ENCODE data around the gene ABCA3. TPM values are rescaled to one million over a fixed set of nuclear protein-coding genes. Genes with fewer than 3 reads are reported as not detected.

The ABCA3 gene
- total RNA-seq, 1 experiment from 2014 or later, result 58.4 TPM

DNA sequence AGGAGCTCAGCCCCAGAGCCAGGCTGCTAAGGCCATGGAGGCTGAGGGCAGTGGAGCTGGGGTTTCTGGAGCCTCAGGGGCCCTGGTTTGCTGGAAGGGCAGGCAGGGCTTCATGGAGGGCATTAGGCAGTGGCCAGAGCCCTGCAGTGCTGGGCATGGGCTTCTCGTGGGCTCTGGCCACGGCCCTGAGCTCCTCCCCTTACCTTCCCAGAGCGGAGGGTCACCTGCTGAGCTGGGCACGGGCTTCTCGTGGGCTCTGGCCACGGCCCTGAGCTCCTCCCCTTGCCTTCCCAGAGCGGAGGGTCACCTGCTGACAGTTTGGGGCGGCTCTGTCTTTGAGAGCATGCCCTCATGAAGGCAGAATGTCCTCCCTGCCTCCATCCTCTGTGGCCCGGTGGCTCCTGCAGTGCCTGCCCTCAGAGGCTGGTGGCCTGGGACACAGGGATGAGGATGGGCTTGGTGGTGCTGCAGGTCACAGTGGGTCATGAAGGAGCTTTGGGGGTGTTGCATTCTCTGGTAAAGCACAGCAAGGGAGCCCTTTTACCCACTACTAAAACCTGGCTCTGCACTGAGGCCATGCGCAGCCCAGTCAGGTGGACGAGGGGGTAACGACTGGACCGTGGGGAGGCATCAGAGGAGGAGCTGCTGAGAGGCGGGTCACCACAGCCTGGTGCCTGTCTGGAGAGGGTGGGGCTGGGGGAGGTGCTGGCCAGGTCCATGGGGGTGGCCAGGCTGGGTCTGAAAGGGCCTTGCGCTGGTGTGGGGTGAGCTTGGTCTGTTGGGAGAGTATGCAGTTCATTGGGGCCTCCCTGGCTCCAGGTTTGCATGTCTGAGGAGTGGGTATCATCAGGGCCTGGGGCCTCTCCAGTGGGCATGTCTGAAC is 69.7 kb downstream of the ABCA3 start:
- Histone ChIP-seq H3K4me1 (ENCODE audit: control insufficient read depth, insufficient read depth, low read length) (peaks cover 10% of the 10 kb centered on the region), H3K36me3 (ENCODE audit: control insufficient read depth, insufficient read depth, low read length) (no peaks in the 10 kb centered on the region; the same call in none of the 2 replicates), H3K27me3 (ENCODE audit: control insufficient read depth, insufficient read depth, low read length) (no peaks in the 10 kb centered on the region), H3K27ac (ENCODE audit: low read length) (no peak overlapping the region), H3K9me3 (ENCODE audit: control insufficient read depth, insufficient read depth, low read depth, low read length) (no peaks in the 10 kb centered on the region), H3K4me3 (ENCODE audit: low read depth in 2 of 2, low read length in 2 of 2) (no peak overlapping the region)
- no peak for DNase-seq (ENCODE audit: low read depth, low spot score)
- in situ Hi-C loops (cut with HindIII; ENCODE audit: low pct_unique_long_range_greater_than_20kb, low sequenced_read_pairs), result no loop called here
- ChIA-PET CTCF (no interaction called here), POLR2A (no interaction called here)
- TF ChIP-seq POLR2AphosphoS5 (IDR thresholded peaks at IDR 0.05; ENCODE audit: low read depth, low read length), result no peak
- no peak for TF ChIP-seq SIN3A (IDR thresholded peaks at IDR 0.05; ENCODE audit: borderline replicate concordance, insufficient read depth, low read depth, low read length)
- BruUV-seq (replicated peaks), result no TSS peak
- ATAC-seq, result no peak
- intact Hi-C loops (cut with micrococcal nuclease; ENCODE audit: unreplicated experiment), result no loop called here

DNA sequence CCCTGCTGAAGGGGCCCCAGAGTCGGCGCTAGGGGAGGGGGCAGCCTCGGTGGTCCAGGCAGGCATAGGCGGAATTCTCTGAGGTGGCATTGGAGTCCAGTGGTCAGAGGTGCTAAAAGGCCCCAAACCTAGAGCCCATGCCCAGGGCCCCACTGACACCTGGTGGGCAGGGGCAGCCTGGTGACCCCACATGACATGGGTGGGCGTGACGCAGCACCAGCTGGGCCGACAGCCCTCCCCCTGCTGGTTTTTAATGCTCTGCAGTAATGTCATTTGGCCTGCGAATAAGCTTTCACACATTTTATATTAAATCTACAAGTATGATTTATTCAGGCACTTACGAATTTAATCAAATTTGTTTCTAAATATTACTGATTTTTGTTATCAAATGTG is 70.5 kb downstream of the ABCA3 start:
- ChIA-PET POLR2A (no interaction called here), CTCF (no interaction called here)

DNA sequence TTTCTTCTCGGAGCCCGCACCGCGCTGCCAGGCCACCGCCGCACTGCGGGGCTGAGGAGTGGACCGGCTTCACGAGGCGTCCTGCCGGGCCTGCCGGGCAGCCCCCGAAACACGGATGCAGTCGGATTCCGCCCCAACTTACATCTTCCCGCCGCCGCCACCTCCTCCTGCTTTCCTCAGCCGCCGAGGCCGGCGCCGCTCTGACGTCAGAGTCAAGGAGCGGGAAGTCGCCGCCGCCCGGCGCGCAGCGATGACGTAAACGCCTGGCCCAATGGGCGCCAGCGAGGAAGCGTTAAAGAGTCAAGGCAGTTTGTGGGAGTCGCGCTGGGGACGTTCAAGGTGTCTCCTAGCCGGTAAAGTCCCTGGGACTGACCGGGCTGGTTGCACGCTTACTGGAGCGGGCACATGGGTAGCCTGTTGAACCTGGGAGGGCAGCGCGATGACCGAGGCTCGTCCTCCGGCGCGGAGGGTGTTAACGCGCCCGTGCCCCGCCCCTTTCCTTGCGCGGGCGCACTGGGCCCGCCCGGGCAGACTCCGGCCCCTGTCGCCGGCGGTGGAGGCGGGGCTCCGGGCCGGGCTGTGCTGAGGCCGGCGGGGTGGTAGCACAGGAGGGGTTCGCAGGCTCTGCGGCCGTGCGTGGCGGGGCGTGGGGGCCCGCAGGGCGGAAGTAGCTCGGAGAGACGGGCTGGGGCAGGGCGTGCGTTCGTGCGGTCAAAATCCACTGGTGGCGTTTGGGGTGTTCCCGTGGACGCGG is 72.4 kb downstream of the ABCA3 start, which contains the start of gene RNPS1:
Gene RNPS1 (minus strand): TSS at position 214 of the 754 bp plus-strand sequence. CDS start 3,483 bp downstream, outside the sequence.
- H3K27me3 ChIP-seq (ENCODE audit: control insufficient read depth, insufficient read depth, low read length), result no peaks in the 10 kb centered on the region
- peak within 1 kb of the TSS; percentile 61 to 71 for H3K4me3 ChIP-seq (ENCODE audit: low read depth in 2 of 2, low read length in 2 of 2)
- ChIA-PET POLR2A (no interaction called here), CTCF (interaction anchor here (0.6 kb wide), 1 partner anchor 119 kb away, joined by 3 read pairs; no protein-coding TSS in a partner anchor)
- H3K9me3 ChIP-seq (ENCODE audit: control insufficient read depth, insufficient read depth, low read depth, low read length), result no peaks in the 10 kb centered on the region
- peaks cover 21% of the 10 kb centered on the region for H3K4me1 ChIP-seq (ENCODE audit: control insufficient read depth, insufficient read depth, low read length)
- in situ Hi-C loops (cut with HindIII; ENCODE audit: low pct_unique_long_range_greater_than_20kb, low sequenced_read_pairs), result no loop called here
- peak; percentile 78 for DNase-seq (ENCODE audit: low read depth, low spot score)
- intact Hi-C loops (cut with micrococcal nuclease; ENCODE audit: unreplicated experiment), result no loop called here
- peak; percentile 93 for ATAC-seq
- H3K27ac ChIP-seq (ENCODE audit: low read length), result peak within 1 kb of the TSS; percentile 94
- TF ChIP-seq SIN3A (IDR thresholded peaks at IDR 0.05; ENCODE audit: borderline replicate concordance, insufficient read depth, low read depth, low read length), result peak; percentile 18; the same call in 1 of the 2 replicates
- TF ChIP-seq, protein P1, sequence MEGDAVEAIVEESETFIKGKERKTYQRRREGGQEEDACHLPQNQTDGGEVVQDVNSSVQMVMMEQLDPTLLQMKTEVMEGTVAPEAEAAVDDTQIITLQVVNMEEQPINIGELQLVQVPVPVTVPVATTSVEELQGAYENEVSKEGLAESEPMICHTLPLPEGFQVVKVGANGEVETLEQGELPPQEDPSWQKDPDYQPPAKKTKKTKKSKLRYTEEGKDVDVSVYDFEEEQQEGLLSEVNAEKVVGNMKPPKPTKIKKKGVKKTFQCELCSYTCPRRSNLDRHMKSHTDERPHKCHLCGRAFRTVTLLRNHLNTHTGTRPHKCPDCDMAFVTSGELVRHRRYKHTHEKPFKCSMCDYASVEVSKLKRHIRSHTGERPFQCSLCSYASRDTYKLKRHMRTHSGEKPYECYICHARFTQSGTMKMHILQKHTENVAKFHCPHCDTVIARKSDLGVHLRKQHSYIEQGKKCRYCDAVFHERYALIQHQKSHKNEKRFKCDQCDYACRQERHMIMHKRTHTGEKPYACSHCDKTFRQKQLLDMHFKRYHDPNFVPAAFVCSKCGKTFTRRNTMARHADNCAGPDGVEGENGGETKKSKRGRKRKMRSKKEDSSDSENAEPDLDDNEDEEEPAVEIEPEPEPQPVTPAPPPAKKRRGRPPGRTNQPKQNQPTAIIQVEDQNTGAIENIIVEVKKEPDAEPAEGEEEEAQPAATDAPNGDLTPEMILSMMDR (IDR thresholded peaks at IDR 0.05), result no peak
- TF ChIP-seq, protein P2, sequence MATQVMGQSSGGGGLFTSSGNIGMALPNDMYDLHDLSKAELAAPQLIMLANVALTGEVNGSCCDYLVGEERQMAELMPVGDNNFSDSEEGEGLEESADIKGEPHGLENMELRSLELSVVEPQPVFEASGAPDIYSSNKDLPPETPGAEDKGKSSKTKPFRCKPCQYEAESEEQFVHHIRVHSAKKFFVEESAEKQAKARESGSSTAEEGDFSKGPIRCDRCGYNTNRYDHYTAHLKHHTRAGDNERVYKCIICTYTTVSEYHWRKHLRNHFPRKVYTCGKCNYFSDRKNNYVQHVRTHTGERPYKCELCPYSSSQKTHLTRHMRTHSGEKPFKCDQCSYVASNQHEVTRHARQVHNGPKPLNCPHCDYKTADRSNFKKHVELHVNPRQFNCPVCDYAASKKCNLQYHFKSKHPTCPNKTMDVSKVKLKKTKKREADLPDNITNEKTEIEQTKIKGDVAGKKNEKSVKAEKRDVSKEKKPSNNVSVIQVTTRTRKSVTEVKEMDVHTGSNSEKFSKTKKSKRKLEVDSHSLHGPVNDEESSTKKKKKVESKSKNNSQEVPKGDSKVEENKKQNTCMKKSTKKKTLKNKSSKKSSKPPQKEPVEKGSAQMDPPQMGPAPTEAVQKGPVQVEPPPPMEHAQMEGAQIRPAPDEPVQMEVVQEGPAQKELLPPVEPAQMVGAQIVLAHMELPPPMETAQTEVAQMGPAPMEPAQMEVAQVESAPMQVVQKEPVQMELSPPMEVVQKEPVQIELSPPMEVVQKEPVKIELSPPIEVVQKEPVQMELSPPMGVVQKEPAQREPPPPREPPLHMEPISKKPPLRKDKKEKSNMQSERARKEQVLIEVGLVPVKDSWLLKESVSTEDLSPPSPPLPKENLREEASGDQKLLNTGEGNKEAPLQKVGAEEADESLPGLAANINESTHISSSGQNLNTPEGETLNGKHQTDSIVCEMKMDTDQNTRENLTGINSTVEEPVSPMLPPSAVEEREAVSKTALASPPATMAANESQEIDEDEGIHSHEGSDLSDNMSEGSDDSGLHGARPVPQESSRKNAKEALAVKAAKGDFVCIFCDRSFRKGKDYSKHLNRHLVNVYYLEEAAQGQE (IDR thresholded peaks at IDR 0.05; ENCODE audit: insufficient read depth in 1 of 2, low read depth in 2 of 2, low read length in 1 of 2), result no peak
- TF ChIP-seq POLR2AphosphoS5 (IDR thresholded peaks at IDR 0.05; ENCODE audit: low read depth, low read length), result peak; percentile 95
- TF ChIP-seq TCF7L2 (IDR thresholded peaks at IDR 0.05; ENCODE audit: low read depth, low read length), result peak; percentile 80; the same call in 1 of the 2 replicates
- peaks cover 8% of the 10 kb centered on the region for H3K36me3 ChIP-seq (ENCODE audit: control insufficient read depth, insufficient read depth, low read length)
- no TSS peak for BruUV-seq (replicated peaks)

More for the DNA sequence above, 70.5 kb downstream of the ABCA3 start:
- in situ Hi-C loops (cut with HindIII; ENCODE audit: low pct_unique_long_range_greater_than_20kb, low sequenced_read_pairs) (no loop called here), intact Hi-C loops (cut with micrococcal nuclease; ENCODE audit: unreplicated experiment) (no loop called here)
- TF ChIP-seq, protein P1 (IDR thresholded peaks at IDR 0.05), result no peak
- TF ChIP-seq TCF7L2 (IDR thresholded peaks at IDR 0.05; ENCODE audit: low read depth, low read length), result no peak
- peaks cover 16% of the 10 kb centered on the region for H3K4me1 ChIP-seq (ENCODE audit: control insufficient read depth, insufficient read depth, low read length)
- H3K36me3 ChIP-seq (ENCODE audit: control insufficient read depth, insufficient read depth, low read length), result no peaks in the 10 kb centered on the region; the same call in none of the 2 replicates
- H3K4me3 ChIP-seq (ENCODE audit: low read depth in 2 of 2, low read length in 2 of 2), result no peak overlapping the region
- no peak for DNase-seq (ENCODE audit: low read depth, low spot score)
- no peak overlapping the region; the same call in 1 of the 2 replicates for H3K27ac ChIP-seq (ENCODE audit: low read length)
- no peaks in the 10 kb centered on the region for H3K9me3 ChIP-seq (ENCODE audit: control insufficient read depth, insufficient read depth, low read depth, low read length)
- no TSS peak for BruUV-seq (replicated peaks)
- H3K27me3 ChIP-seq (ENCODE audit: control insufficient read depth, insufficient read depth, low read length), result no peaks in the 10 kb centered on the region
- ATAC-seq, result no peak
